ENCODE data around the gene MIX23.

Gene MIX23

DNA sequence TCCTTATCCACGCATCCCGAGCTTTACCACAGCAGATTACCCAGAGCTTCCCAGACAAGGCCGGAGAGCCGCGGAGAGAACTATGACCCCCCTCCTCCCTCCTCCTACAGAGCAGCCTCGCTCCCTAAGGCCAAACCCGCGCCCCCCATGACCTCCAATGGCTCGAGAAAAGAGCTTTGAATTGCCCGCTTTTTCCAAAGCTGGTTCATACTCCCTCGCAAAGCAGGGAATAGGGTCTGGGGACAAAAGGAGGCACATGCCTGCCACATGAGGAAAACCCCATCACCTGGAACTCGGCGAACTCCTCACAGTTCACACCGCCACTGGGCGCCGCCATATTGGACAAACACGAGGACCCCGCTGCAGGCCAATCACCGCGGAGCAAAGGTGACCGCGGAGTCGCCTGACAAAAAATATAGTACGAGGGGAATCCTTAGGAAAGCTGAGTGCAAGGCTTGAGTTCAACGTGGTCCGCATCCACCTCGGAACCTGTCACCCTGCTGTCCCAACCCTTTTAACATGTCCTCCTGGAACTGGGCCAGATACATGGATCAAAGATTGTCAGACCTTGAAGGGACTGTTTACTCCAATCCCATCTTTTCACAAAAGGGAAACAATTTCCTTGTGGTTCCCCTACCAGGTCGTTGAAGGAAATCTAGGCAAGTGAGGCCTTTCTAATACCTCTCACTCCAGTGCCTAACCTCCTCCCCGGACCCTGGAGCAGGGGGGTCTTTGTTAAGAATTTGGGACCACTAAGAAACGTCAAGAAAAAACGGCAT, at the start of gene MIX23:
MIX23 (minus strand) TSS at position 344 of the 779 bp plus-strand sequence; CDS start at position 337, 7 bp downstream.
- peak; percentile 41 to 79 (median 76) for DNase-seq (ENCODE audit: low read depth in 4 of 4, low spot score in 1 of 4)

DNA sequence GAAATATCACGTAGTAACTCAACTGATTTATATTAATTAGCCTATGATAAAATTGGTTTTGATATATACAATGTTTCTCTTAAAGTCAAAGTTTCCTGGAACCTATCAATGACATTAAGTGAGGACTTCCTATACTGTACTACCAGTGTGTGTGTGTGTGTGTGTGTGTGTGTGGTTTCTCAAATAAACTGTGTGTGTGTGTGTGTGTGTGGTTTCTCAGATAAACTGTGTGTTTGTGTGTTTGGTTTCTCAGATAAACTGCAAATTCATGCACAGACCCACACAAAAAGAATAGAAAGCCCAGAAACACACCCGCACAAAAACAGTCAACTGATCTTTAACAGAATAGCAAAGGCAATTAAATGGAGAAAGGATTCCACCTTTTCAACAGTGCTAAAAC, 47.3 kb upstream of the MIX23 start:
- no peak for DNase-seq (ENCODE audit: low read depth in 4 of 4, low spot score in 1 of 4)

DNA sequence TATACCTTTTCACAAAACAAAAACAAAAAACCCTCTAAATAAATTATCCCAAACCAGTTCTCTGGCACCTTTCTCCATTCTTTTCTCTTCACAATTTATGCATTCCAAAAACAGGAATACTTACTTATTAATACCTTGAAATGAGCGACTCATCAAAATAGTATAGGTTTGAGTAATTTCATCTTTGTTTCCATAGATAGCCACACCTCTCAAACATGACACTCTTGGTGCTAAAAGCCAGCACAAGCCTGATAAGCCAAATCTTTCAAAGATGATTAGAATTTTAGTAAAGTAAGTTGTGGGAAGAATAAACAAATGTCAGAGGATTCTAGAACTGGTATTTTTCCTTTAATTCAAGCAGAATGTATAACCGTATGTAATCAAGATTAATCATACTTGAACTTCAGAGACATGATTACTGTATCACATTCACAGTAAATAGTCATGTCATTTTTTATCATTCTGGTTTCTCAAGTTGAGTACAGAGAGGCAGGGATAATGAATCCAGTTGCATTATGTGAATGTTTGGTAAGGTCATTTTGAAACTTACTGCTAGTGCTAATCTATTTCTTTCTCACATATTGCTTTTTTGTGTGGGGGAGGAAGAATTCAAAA, 44.9 kb upstream of the MIX23 start:
- no peak for DNase-seq (ENCODE audit: low read depth in 4 of 4, low spot score in 1 of 4)

DNA sequence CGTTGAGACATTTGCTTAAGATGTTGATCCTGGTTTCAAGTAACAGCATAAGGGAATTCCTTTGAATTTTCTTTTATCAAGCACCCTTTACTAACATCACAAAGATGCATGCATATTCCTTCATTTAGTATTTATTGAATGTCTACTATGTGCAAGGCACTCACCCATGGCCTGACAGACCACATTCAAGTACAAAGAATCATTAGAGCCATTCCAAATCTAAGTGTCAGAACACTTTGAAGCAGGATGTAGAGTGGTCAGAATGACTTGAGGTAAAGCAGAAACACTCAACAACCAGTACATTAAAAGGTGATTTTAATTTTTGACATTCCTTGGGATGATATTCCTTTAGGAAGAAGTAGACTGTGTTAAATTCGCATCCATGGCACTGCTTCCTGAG, 38.8 kb upstream of the MIX23 start:
- no peak for DNase-seq (ENCODE audit: low read depth in 4 of 4, low spot score in 1 of 4)

DNA sequence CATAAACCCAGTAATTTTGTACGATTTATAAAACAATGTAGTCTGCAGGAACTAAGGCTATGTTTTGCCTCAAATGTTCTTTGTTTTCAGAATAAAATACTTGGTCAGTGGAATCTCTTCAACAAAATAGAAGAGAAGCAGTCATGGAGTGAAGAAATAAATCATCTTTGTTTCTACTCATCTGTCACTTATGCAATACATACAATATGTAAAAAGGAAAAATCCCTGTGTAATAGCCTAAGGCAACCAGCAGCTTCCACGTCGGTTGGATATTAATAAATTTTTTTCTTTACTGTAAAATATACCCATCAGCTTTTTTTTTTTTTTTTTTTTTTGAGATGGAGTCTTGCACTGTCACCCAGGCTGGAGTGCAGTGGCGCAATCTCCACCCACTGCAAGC, 38.1 kb upstream of the MIX23 start:
- DNase-seq (ENCODE audit: low read depth in 4 of 4, low spot score in 1 of 4), result no peak

DNA sequence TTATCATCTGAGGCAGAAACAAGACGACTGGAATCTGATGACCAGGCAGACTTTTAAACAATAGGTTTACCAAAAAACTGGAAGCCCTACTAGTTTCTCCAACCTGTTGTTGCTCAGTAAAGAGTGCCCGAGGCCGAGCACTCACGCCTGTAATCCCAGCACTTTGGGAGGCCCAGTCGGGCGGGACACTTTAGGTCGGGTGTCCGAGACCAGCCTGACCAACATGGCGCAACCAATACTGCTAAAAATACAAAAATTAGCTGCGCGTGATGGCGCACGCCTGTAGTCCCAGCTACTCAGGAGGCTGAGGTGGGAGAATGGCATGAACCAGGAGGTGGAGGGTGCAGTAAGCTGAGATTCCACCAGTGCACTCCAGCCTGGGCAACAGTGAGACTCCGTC, 33.9 kb upstream of the MIX23 start:
- no peak for DNase-seq (ENCODE audit: low read depth in 4 of 4, low spot score in 1 of 4)

DNA sequence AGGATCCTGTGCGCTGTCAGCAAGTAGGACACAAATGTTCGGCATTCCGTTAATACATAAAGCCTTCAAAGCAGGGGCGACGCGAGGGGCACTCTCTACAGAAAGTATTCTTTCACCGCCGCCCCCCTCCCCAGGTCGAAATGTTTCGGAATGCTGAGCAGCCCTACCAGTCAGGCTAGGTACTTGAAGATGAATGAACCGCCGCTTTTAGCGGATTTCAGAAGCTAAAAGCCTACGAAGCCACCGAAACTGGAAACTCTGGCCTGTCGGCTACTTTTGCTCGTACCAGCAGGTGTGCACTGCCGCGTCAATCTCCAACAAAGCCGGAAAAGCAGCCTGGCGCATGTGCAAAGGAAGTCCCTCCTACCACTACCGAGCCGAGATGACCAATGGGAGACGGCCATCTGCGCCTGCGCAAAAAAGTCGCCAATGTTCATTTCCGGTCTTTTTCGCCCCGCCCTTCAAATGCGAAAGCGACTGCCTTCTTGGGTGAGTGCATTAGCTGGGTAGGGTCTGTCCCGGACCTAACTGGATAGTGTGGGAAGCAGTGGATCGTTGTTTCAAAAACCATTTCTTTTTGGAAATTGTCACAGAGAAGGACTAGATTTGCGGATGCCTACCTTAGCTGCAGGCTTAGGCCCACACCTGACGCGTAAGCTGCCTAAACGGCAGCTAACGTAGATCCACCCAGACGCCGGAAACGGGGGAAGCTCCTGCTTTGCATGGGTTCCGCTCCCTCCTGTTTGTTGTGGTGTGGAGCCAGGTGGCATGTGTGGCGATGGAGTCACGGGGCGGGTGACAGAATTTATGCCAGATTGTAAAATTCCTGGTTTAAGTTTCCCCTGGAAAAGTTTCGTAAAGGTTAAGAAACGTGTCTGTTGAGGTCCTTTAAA, 33.0 kb upstream of the MIX23 start, which contains the start of gene WDR5B:
WDR5B (minus strand) TSS at position 301 of the 893 bp plus-strand sequence. CDS start 534 bp downstream, outside the sequence.
- peak; percentile 96 to 97 (median 97) for DNase-seq (ENCODE audit: low read depth in 4 of 4, low spot score in 1 of 4)

DNA sequence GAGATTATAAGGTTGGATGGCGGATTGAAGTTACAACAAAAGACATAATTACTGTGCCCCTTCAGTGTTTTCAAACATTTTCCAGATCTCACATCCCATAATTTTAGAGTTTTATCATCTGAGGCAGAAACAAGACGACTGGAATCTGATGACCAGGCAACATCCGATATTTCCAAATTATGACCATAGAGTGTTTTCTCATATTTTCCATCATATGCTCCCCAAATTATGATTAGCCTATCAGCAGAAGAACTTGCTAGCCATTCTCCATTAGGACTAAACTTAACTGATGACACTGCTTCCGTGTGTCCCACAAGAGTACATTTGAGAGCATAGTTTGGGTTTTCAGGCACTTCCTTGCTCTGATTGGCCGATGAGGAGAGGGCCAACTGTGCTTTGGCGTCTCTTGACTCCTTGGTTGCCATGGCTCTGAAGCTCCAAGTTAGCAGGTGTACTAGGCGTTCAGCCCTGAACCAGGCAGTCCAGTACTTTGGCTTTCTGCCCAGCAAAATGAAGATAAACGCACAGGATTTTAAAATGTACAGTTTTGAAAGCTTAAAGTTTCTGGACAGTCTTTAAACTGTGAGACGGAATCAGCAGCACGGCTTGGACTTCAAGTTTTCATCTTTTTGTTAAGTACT, 32.2 kb upstream of the MIX23 start:
- peak in 1 of 4 experiments; percentile 10 for DNase-seq (ENCODE audit: low read depth in 4 of 4, low spot score in 1 of 4)

DNA sequence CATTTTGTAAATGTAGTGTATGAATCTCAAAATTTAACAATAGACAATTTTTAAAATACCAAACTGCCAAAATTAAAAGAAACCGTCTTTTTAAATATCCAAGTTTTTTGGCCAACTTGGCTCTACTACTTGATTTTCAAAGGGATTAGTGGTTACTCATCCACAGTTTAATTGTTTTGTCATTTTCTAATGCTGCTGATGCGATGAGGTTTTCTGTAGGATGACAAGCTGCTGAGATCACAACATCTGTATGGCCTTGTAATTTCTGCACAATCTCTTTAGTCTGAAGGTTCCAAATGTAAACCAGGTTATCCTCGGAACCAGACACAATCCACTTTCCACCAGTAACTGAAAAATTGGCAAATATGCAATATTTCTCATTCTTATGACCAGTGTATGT, 31.4 kb upstream of the MIX23 start:
- no peak for DNase-seq (ENCODE audit: low read depth in 4 of 4, low spot score in 1 of 4)

DNA sequence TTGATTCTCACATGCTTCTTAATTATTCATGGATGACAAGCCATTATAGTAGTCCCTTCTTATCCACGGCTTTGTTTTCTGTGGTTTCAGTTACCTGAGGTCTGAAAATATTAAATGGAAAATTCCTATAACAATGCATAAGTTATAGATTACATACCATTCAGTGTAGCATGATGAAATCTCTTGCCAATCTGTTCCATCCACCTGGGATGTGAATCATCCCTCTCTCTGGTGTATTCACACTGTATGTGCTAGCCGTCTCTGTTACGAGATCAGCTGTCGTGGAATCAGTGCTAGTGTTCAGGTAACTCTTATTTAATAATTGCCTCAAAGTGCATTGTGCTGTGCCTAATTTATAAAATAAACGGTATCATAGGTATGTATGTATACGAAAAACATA, 27.6 kb upstream of the MIX23 start:
- no peak for DNase-seq (ENCODE audit: low read depth in 4 of 4, low spot score in 1 of 4)

DNA sequence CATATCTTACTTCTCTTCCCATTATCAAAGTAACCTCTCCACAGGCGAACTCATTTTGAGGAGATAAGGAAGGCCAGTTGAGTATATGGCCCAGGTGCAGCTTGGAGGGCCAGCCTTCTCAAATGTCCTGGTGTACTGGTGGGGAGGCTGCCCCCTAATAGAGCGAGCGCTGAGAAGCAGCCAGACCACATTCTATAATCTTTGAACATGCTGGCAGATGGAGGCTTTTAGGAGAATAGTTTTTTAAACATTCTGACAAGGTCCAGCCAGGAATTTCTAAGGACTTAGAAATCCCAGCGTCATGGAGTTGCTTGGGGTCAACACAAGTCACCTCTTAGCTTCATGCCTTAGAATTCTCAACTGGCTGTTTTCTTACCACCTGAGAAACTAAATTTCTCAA, 27.1 kb upstream of the MIX23 start:
- DNase-seq (ENCODE audit: low read depth in 4 of 4, low spot score in 1 of 4), result no peak

DNA sequence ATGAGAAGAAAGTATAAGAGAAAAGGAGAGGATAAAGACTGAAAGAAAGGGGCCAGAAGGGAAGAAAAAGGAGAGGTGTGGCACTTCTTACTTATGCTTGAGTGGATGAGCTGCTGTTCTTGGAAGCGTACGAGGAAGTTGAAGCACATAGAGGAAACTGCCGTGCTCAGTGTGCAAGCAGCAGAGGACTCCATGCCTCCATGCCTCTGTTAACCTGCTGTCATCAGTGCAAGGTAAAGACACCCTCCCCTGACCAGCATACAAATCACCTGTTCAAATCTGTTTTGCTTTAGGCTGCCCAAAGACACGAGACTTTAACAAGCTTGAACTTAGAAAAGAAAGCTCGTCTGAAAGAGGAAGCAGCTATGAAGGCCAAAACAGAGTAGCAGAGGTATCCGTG, 26.4 kb upstream of the MIX23 start:
- DNase-seq (ENCODE audit: low read depth in 4 of 4, low spot score in 1 of 4), result no peak

DNA sequence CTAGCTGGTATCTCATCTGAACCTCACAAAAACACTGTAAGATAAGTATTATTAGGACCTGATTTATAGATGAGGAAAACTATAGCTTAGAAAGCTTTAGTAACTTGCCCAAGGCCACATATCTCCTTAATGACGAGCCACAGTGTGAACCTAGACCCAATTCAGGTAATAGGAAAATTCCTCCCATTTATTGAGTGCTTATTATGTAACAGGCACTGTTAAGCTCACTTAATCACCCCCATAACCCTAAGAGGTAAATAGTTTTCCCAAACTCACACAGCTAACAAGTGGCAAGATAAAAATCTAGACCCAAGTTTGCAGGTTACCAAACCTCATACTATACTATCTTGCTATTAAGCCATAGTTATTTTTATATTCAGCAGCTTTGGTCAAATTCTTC, 24.9 kb upstream of the MIX23 start:
- DNase-seq (ENCODE audit: low read depth in 4 of 4, low spot score in 1 of 4), result no peak

DNA sequence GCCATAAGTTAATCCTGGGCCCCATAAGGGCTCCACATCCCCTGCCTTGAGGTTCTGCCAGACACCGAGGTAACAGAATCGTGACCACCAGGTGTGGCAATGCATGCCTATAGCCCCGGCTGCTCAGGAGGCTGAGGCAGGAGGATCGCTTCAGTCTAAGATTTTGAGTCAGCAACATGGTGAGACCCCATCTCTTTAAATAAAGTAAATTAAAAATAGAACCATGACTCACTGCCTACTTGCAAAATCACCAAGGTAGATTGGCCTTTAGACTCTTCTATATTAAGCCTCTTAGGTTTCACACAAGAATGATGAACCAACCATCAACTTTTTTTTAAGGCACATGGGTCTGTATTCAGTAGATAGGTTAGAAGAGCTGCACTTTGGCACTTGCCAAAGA, 23.2 kb upstream of the MIX23 start:
- DNase-seq (ENCODE audit: low read depth in 4 of 4, low spot score in 1 of 4), result no peak

DNA sequence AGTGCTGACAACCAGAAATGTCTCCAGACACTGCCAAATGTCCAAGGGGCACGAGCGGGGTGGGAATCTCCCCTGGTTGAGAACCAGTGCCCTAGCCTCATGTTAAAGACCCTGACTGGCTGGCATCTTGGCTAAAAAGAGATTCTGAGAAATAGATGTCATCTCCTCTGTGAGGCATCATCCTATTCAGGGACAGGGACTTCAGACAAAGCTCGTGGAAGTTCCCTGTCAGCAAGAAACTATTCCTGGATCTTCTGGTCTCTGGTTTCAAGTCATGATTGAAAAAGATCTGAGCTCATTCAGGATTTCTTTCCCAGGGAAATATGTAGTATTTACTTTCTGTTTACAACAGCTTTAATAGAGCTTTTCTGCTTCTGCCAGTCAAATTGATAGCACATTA, 22.0 kb upstream of the MIX23 start:
- DNase-seq (ENCODE audit: low read depth in 4 of 4, low spot score in 1 of 4), result no peak

DNA sequence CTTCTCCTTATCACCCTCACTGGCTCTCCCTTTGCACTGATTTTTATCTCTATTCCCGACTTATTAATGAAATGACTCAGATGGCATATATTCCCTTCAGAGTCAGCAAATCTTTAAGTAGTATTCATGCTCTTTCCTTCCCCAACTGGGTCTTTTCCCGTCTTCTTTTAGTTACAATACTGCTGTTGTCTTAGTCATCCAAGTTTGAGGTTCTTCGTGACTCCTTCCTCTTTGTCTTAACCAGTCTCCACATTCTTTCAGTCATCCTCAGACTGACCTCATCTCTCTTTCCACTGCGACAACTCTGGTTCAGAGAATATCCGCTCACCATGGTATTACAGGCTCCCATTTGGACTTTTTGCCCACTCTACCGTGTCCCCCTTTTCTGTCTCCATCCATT, 20.5 kb upstream of the MIX23 start:
- no peak for DNase-seq (ENCODE audit: low read depth in 4 of 4, low spot score in 1 of 4)

DNA sequence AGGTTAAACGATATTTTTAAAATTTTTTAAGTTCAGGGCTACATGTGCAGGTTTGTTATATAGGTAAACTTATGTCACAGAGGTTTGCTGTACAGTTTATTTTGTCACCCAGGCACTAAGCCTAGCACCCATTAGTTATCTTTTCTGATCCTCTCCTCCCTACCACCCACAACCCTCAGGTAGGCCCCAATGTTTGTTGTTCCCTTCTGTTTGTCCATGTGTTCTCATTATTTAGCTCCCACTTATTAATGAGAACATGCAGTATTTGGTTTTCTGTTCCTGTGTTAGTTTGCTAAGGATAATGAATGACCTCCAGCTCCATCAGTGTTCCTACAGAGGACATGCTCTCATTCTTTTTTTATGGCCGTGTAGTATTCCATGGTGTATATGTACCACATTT, 15.9 kb upstream of the MIX23 start:
- DNase-seq (ENCODE audit: low read depth in 4 of 4, low spot score in 1 of 4), result no peak

DNA sequence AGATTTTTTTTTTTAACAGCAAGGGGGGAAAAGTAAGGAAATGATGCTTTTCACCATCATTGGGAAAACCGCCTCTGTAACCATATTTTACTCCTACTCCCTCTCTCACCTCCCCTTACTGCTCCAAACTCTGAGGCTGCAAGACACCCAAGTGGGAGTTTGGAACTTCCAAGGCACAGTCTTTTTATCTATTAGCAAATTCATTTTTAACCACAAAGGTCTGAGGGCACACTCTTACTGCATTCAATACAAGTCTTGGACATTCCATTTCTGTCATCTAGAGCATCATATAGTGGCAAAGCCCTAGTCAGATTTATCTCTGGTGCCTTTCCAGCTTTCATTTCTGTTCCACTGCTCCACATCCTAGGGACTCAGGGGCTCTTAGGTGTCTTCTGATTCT, 14.2 kb upstream of the MIX23 start:
- no peak for DNase-seq (ENCODE audit: low read depth in 4 of 4, low spot score in 1 of 4)

DNA sequence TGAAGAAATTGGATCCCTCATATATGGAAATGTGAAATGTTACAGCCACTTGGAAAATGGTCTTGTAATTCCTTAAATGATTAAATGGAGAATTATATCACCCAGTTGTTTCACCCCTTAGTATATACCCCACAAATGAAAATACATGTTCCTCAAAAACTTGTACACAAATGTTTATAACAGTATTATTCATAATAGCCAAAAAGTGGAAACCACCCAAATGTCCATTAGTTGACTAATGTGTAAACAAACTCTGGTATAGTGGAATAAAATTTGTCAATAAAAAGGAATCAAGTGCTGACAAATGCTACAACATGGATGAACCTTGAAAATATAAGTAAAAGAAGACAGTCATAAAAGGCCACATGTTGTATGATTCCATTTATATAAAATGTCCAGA, 13.5 kb upstream of the MIX23 start:
- no peak for DNase-seq (ENCODE audit: low read depth in 4 of 4, low spot score in 1 of 4)

DNA sequence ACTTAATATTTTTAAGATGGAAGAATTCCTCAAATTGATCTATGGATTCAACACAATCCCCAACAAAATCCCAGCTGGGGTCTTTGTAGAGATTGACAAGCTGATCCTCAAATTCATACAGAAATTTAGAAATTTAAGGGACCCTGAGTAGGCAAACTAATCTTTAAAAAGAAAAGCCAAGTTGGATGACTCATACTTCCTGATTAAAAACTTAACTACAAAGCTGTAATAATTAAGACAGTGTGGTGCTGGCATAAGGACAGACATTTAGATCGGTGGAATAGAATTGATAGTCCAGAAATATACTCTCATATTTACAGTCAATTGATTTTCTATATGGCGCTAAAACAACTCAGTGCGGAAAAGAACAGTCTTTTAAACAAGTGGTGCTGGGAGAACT, 12.6 kb upstream of the MIX23 start:
- DNase-seq (ENCODE audit: low read depth in 4 of 4, low spot score in 1 of 4), result no peak

DNA sequence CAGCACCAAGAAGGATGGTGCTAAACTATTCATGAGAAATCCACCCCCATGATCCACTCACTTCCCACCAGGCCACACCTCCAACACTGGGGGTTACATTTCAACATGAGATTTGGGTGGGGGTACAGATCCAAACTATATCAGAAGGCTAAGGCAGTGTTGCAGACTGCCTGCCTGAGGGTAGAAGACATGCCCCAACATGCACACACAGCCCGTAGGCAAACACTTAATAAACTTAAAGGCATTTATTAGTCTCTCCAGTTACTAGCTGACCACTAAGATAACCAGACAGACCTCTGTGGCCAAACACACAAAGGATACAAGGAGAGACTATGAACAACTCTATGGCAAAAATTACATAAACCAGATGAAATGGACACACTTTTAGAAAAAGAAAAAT, 11.1 kb upstream of the MIX23 start:
- DNase-seq (ENCODE audit: low read depth in 4 of 4, low spot score in 1 of 4), result no peak
